GM12865 (cell line): Measurements from ENCODE around the gene SBK3.
A peak's percentile ranks its signal among the peaks of the same experiment; 100 is the strongest.

Experiments
- DNase-seq: peaks from one replicate; pipeline ENCODE4 v3.0.0; 2010; ENCODE audit warnings: low read depth
- H3K4me3 ChIP-seq: 2 replicates; pipeline ENCODE4 v1.5.1; 2011; ENCODE audit warnings: mild to moderate bottlenecking, low read depth, low read length, control low read depth
- CTCF ChIP-seq: IDR thresholded peaks from 2 replicates; pipeline ENCODE4 v1.5.1; 2011; ENCODE audit warnings: low read length, control low read depth, low read depth, inconsistent platforms; ENCODE audit not compliant: insufficient read depth; ENCODE audit errors: missing control alignments

Gene SBK3

GRCh38 chr19:55516878-55517620, 28.3 kb downstream of the SBK3 start:
- TF ChIP-seq CTCF = peak; percentile 89
- H3K4me3 ChIP-seq = peak overlapping the region; percentile 40
- DNase-seq = peak; percentile 96

- H3K4me3 ChIP-seq = no peak overlapping the region
- TF ChIP-seq CTCF = no peak
- DNase-seq = no peak
Observed at GRCh38 chr19:55508120-55508519, 37.2 kb downstream of the SBK3 start.

GRCh38 chr19:55504981-55505380, 40.4 kb downstream of the SBK3 start:
- DNase-seq = no peak
- no peak overlapping the region for H3K4me3 ChIP-seq
- no peak for TF ChIP-seq CTCF

GRCh38 chr19:55504252-55504603, 41.1 kb downstream of the SBK3 start:
- no peak for DNase-seq
- TF ChIP-seq CTCF = no peak
- H3K4me3 ChIP-seq = no peak overlapping the region; the same call in 1 of the 2 replicates

GRCh38 chr19:55503502-55504251, 41.7 kb downstream of the SBK3 start:
- peak; percentile 97 for TF ChIP-seq CTCF
- DNase-seq = peak; percentile 94
- peak overlapping the region; percentile 43 for H3K4me3 ChIP-seq

GRCh38 chr19:55503157-55503501, 42.2 kb downstream of the SBK3 start:
- no peak for TF ChIP-seq CTCF
- H3K4me3 ChIP-seq = no peak overlapping the region
- DNase-seq = no peak
